ENCODE results near the gene RABEP2.
A peak's percentile ranks its signal among the peaks of the same experiment; 100 is the strongest.
"Not testable (repeated sequence)": the region's sequence is repeated elsewhere in the genome, so short reads cannot be mapped to it uniquely, and the experiment has no call there.

Gene RABEP2

DNA sequence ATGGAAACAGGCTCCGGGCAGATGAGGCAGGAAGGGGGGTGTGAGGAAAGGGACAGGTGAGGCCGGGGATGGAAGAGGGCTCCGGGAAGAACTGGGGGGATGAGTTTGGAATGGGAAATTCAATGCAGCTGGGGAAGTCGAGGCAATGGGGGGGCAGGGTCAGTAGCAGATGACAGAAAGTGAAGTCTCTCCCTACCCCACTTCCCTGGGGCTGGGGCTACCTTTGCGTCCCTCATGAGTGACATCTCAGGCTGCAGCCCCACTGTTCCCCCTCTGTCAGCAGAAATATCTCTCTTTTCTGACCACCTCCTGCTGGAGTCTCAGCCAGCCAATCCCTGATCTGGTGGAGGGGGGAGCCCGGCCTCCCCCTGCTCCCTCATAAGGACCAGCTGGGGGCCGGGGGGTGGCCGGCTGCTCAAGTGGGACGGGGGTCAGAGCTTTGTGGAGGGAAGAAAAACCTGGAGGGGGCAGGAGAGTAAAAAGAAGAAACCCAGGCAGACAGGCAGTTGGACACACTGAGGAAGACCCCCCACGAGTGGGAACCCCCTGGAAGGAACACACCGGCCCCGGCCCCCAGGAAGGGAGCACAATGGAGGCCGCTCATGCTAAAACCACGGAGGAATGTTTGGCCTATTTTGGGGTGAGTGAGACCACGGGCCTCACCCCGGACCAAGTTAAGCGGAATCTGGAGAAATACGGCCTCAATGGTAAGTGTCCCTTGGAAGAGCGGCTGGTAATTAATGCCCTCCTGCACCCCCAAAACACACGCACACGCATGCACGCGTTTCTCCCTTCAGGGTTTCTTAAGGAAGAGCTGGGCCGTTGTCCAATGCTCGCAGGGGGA is 46.7 kb downstream of the RABEP2 start, which contains the start of gene ATP2A1:
Gene ATP2A1, plus strand, starts transcription at position 406 of the 844 bp plus-strand sequence. Its CDS starts 184 bp downstream, at position 590.
- no peak for DNase-seq

DNA sequence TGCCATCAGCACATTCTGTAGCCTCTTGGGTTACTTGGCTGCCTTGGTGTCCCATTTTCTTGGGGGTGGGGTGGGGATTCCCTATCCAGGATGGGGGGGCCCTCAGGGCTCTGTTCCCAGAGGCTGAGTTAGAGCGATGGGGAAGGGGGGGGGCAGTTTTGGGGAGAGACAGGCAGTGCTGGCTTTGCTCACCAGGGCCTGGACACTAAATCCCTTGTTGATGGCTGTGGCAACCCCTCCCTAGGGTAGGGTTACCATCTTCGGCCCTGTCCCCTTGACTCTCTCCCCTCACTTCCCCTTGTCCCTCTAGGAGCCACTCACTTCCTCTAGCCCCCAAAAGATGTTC is 47.4 kb downstream of the RABEP2 start:
- no peak for DNase-seq

- DNase-seq: no peak
These were observed 47.9 kb downstream of the RABEP2 start for GRCh38 chr16:28876973-28877654.

DNA sequence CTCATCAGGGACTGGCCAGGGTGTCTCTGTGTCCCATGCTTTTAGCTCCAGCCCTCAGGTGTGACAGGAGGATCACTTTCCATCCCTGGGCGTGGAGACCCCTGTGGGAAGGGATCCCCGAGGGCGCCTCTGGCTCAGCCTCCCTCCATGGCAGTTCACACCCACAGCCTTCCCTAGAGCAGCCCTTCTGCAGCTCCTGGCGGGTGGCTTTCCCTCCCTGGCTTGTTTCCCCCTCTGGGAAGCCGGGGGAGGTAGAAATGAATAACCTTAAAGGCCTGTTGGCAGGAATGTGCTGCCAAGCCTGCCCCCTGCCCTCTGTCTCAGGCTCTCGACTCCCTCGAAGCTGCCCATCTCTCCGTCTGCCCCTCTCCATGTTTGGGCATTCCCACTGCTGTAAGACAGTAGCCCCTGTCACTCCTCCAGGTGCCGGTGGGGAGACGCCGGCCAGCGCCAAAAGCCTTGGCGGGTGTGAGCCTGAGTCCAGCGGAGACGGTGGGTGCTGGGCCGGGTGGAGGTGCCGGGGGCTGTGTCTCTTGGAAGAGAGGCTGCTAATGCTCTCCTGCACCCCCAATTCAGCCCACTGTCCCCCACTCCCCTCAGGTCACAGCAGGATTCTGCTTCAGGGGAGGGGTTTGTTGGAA is 48.9 kb downstream of the RABEP2 start:
- no peak for DNase-seq

DNA sequence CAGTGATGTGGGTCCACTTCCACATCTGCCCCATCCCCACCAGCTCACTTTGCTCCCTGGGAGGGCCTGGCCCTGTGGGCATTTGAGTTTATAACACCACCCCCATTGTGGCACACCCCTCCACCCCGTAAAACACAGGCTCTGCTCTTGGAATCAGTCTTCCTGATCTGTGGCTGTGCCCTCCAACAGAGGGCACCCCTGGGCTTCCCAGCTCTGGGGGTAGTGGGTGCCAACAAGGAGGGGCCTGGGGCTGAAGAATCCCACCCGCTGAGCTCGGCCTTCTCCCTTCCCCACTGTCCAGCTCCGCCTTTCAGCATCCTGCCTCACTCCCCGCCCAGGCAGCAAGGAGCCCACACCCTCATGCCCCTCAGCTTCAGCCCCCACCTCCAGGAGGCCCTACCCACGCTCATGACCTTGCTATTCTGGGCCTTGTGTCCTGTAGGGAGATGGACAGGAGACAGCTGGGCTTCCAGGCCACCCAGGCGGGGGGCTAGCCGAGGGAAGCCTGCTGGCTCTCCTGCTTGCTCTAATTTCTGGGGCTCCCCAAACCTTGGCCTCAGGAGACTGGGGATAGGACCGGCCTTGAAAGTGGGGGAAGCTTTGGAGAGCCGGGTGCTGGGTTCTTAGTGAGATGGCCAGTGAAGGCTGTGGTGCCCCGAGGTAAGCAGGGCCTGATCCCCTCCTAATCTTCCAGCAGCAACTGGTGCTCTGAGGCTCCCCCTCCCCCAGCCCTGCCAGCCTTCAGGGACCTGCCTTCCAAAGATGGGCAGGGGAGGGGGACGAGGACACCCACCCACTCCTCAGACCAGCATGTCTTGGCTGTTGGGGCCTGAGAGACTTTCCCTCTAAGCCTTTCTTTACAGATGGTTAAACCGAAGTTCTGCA is 49.7 kb downstream of the RABEP2 start:
- no peak for DNase-seq

DNA sequence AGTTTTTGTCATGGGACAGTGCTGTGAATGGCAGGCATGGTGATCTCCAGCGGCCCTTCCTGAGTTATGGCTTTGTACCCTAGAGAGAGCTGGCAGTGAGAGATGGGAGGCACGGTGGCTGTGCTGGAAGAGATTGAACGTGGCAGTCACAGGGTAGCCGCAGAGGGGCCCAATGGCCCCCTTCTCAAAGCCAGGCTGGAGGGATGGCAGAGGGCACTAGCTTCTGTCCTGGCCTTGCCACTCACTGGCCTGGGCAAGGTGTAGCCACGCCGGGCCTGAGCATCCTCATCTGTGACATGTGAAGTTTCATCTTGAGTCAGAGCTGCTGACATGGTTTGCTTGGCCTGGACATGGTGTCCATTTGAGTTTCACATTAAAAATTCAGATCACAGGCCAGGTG is 50.6 kb downstream of the RABEP2 start:
- DNase-seq: no peak

DNA sequence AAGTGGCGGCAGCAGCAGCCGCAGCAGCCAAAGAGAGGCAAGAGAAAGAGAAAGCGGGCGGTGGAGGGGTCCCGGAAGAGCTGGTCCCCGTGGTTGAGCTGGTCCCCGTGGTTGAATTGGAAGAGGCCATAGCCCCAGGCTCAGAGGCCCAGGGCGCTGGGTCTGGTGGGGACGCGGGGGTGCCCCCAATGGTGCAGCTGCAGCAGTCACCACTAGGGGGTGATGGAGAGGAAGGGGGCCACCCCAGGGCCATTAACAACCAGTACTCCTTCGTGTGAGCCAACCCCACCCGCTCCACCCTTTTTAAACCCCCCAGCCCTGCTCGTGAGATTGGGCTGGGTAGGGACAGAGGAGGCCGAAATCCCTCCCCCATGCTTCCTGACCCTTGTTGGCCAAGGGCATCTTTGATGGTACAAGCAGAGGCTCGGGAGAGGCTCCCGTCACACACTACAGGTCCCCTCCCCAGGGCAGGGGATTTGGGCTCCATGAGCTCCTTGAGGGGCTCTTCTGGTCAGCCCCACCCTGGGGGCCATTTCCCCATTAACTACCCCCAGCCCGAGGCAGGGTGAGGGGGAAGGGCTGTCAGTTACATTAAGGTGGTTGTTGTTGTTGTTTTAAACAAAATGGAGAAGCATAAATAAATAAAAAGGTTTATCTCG is 51.4 kb downstream of the RABEP2 start:
- no peak for DNase-seq

GRCh38 chr16:28872952-28873351 is 52.1 kb downstream of the RABEP2 start:
- no peak for DNase-seq

- DNase-seq: no peak
These were observed 55.8 kb downstream of the RABEP2 start for GRCh38 chr16:28869201-28869600.

GRCh38 chr16:28867646-28868045 is 57.4 kb downstream of the RABEP2 start:
- DNase-seq: not testable (repeated sequence)

- DNase-seq: no peak
These were observed 57.8 kb downstream of the RABEP2 start for GRCh38 chr16:28867241-28867640.

- DNase-seq: no peak
These were observed 58.6 kb downstream of the RABEP2 start for GRCh38 chr16:28866454-28866804.

GRCh38 chr16:28865722-28866453 is 59.1 kb downstream of the RABEP2 start:
- DNase-seq: no peak

DNA sequence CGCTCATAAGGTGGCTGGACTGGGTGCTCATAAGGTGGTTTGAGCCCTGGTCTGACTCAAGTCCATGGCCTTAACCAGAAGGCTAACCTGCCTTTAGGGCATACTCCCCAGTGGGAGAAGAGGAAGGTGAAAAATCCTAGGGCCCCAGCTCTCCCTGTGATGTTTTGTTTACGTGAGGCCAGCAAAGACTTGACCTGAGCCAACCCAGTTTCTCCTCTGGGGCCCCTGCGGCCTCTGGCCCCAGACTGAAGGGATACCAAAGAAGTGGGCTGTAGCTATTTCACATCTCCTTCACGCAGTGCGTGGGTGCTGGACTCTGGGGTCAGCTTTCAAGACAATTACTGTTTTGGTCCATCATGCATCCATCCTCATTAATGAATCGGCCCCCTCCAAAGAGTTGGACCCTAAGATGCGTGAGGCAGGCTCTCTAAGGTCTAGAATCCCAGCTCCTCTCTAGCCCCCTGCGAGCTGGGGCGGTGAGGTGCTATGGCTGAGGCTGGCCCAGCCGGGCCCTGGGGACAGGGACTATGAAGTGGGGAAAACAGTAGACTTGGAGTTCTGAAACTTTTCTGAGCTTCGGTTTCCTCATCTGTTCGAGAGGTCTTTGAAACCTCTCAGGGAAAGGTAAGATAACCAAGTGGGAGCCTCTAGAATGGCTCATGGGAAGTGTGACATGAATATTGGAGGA is 59.9 kb downstream of the RABEP2 start:
- no peak for DNase-seq

DNA sequence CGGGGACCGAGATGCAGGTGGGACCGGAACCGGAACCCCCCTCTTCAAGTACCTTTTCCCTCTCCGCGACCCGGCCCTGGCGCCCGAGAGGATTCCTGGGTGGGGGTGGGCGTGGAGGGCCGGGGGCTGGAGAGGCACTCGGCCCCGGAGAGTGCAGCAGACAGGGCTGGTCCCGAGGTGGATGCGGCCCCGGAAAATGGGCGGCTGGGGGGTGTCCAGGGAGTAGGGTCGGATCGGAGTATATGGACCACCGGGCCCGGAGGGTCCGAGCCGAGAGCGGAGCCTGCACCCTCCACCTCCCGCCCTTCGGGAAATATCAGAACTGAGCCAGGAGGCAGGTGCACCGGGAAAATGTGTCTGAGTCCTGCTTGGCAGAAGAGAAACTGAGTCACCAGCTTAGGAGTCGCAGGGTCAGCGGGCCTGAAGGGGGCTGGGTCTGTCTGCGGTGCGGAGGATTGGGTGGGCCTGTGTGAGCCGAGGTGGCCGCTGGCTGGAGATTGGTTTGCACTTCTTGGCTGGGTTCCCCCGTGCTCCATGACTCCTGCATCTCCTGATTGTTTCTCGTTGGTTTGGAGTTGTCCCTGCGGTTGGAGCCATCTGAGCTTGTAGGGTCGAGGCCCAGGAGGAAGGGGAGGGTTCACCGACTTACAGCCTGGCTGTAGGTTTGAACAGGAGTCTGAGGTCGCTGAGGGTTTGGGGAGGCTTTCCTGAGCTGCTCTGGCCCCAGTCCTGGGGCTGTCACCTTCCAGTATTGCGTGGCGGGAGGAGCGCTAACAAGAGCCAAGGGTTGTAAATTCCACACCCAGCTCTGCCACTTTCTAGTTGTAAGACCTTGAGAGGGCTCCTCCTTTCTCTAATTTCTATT is 60.9 kb downstream of the RABEP2 start:
- peak; percentile 28 for DNase-seq

DNA sequence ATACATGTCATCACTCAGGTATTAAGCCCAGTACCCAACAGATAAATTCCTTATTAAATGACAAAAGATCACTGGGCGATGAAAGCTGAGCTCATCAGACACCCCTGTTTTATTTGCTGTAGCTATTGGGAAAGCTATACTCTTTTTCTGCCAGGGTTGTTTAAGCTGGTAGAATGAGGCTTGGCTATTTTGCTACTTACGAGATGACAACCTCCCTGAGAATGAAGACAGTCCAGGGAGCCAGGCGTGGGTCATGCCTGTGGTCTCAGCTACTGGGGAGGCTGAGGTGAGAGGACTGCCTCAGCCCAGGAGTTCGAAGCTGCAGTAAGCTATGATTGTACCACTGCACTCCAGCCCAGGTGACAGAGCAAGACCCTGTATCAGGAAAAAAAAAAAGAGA is 65.7 kb downstream of the RABEP2 start:
- DNase-seq: no peak

DNA sequence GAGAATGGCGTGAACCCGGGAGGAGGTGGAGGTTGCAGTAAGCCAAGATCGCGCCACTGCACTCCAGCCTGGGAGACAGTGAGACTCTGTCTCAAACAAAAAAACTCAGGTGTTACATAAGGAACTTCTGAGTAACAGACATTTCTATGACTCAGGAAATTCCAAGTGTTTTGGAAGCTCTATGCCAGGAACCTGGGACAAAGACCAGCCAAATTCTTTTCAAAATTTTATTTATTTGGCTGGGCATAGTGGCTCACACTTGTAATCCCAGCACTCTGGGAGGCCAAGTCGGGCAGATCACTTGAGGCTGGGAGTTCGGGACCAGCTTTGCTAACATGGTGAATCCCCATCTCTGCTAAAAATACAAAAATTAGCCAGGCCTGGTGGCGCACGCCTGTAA is 66.6 kb downstream of the RABEP2 start:
- no peak for DNase-seq

Measured in HCEC 1CT (cell line).